VCaP (cell line): Measurements from ENCODE around the gene PSENEN.

Experiments used
- H3K27ac ChIP-seq: fragments of 450-650 bp; 2 replicates; pipeline ENCODE4 v1.5.1; 2017
- CTCF ChIP-seq: fragments of 450-650 bp; conservative IDR thresholded peaks from 2 replicates; pipeline ENCODE4 v1.5.1; 2017; ENCODE audit warnings: mild to moderate bottlenecking, moderate library complexity

PSENEN gene

GRCh38 chr19:35710784-35711723 lies 34.4 kb upstream of the PSENEN start:
- no peak for TF ChIP-seq CTCF
- H3K27ac ChIP-seq: no peak overlapping the region

- no peak overlapping the region for H3K27ac ChIP-seq
- TF ChIP-seq CTCF: no peak
Observed at GRCh38 chr19:35712567-35713505, 32.6 kb upstream of the PSENEN start.

- TF ChIP-seq CTCF: no peak
- no peak overlapping the region for H3K27ac ChIP-seq
Observed at GRCh38 chr19:35713506-35713850, 32.0 kb upstream of the PSENEN start.

- H3K27ac ChIP-seq: no peak overlapping the region
- TF ChIP-seq CTCF: no peak
Observed at GRCh38 chr19:35713904-35714495, 31.5 kb upstream of the PSENEN start.

GRCh38 chr19:35714601-35715354 lies 30.7 kb upstream of the PSENEN start:
- peak; percentile 28; the same call in 1 of the 2 replicates for TF ChIP-seq CTCF
- peak overlapping the region; percentile 98 for H3K27ac ChIP-seq

- no peak for TF ChIP-seq CTCF
- peak overlapping the region; percentile 98 for H3K27ac ChIP-seq
Observed at GRCh38 chr19:35715355-35715809, 30.1 kb upstream of the PSENEN start.
